Astrocyte (in vitro differentiated cells and primary cell): ENCODE results near the gene PTCRA.

Source experiments
- CTCF ChIP-seq: IDR thresholded peaks from 2 replicates; pipeline ENCODE4 v1.5.1; 2011; ENCODE audit warnings: low read depth, mild to moderate bottlenecking, inconsistent platforms, low read length, moderate library complexity; ENCODE audit not compliant: insufficient read depth
- EZH2 ChIP-seq: IDR thresholded peaks from 2 replicates; pipeline ENCODE4 v1.6.1; 2012; ENCODE audit warnings: mild to moderate bottlenecking, low read length, inconsistent platforms; ENCODE audit not compliant: insufficient read depth

GRCh38 chr6:42916288-42916687 is 435 bp downstream of the PTCRA start:
- TF ChIP-seq CTCF (no peak), EZH2 (no peak)
